SU-DHL-6 (cell line): Measurements from ENCODE around the gene PAM16.

Source experiments
- H2AFZ ChIP-seq: fragments of 200-600 bp; sonication (generic); 2 replicates; pipeline ENCODE4 v1.6.1; 2014; ENCODE audit warnings: low read depth, mild to moderate bottlenecking, moderate library complexity, mixed read lengths, antibody characterized with exemption, low read length; ENCODE audit not compliant: severe bottlenecking
- H3F3A ChIP-seq: fragments of 200-600 bp; shearing (Covaris generic); 2 replicates; pipeline ENCODE4 v1.6.0; 2016; ENCODE audit warnings: antibody characterized with exemption, mild to moderate bottlenecking; ENCODE audit not compliant: insufficient read depth
- H3K27ac ChIP-seq: fragments of 200-600 bp; sonication (generic); 2 replicates; pipeline ENCODE4 v1.5.1; 2016; ENCODE audit warnings: low read depth, mild to moderate bottlenecking, low read length, moderate library complexity, mixed read lengths
- H3K27me3 ChIP-seq: fragments of 200-600 bp; sonication (generic), shearing (Covaris generic); 2 replicates; pipeline ENCODE4 v1.6.0; 2014; ENCODE audit warnings: mild to moderate bottlenecking, low read length
- H3K36me3 ChIP-seq: fragments of 200-600 bp; sonication (generic); 2 replicates; pipeline ENCODE4 v1.6.1; 2014; ENCODE audit warnings: mild to moderate bottlenecking, low read length, mixed read lengths
- H3K4me2 ChIP-seq: fragments of 300-600, 200-600 bp; shearing (Covaris generic), sonication (generic); 2 replicates; pipeline ENCODE4 v1.6.0; 2014; ENCODE audit warnings: low read length, low read depth, mild to moderate bottlenecking; ENCODE audit not compliant: poor library complexity, severe bottlenecking
- H3K4me3 ChIP-seq: fragments of 200-600 bp; sonication (generic); 2 replicates; pipeline ENCODE4 v1.5.1; 2014; ENCODE audit warnings: antibody characterized with exemption, low read length, mild to moderate bottlenecking, mixed read lengths; ENCODE audit not compliant: insufficient read depth, poor library complexity, severe bottlenecking
- H3K79me2 ChIP-seq: fragments of 200-600 bp; sonication (generic); 2 replicates; pipeline ENCODE4 v1.6.1; 2014; ENCODE audit warnings: mild to moderate bottlenecking, low read length, moderate library complexity; ENCODE audit not compliant: insufficient read depth
- H3K9ac ChIP-seq: fragments of 200-600 bp; sonication (generic); 2 replicates; pipeline ENCODE4 v1.7.0; 2014; ENCODE audit warnings: mild to moderate bottlenecking, low read length
- H3K9me2 ChIP-seq: fragments of 200-600 bp; sonication (generic); replicated peaks from 2 replicates; pipeline ENCODE4 v1.6.1; 2014; ENCODE audit warnings: low read length; ENCODE audit not compliant: insufficient read depth
- H3K9me3 ChIP-seq: fragments of 200-600 bp; sonication (generic); 2 replicates; pipeline ENCODE4 v1.6.1; 2014; ENCODE audit warnings: low read length, mixed read lengths; ENCODE audit not compliant: insufficient read depth
- H4K20me1 ChIP-seq: fragments of 200-600 bp; sonication (generic); 2 replicates; pipeline ENCODE4 v1.6.1; 2014; ENCODE audit warnings: low read depth, mild to moderate bottlenecking, antibody characterized with exemption, low read length, moderate library complexity, mixed read lengths
- EZH2phosphoT487 ChIP-seq: fragments of 200-600 bp; sonication (generic), shearing (Covaris generic); conservative IDR thresholded peaks from 2 replicates; pipeline ENCODE4 v1.6.1; 2018; ENCODE audit warnings: mild to moderate bottlenecking, antibody characterized with exemption, low read length, moderate library complexity, mixed read lengths
- TF ChIP-seq, protein P1 (sequence below): fragments of 200-600 bp; sonication (generic); IDR thresholded peaks from one replicate; pipeline ENCODE4 v1.5.1; 2017; ENCODE audit warnings: antibody characterized with exemption, mild to moderate bottlenecking, low read length, moderate library complexity; ENCODE audit not compliant: insufficient read depth, poor library complexity, severe bottlenecking

The PAM16 gene

DNA sequence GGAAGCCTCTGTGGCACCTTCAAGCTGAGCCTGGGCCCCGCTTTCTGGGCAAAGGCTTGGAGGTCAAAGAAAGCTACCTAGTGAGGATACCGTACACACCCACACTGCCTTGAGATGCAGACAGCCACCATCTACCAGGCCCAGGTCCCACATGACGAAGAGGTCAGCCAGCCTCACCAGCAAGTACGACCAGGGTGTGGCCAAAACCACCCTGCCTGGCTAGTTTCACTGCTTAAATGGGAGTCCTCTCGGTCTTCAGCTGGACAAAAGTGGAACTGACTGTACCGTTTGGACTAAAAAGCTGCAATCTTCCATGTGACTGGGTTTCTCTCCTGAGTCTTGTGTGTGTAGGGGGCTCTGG is 42.1 kb upstream of the PAM16 start:
- no peaks in the 10 kb centered on the region for H3K36me3 ChIP-seq
- no peaks in the 10 kb centered on the region for H3K9me2 ChIP-seq
- H3K9ac ChIP-seq = no peak overlapping the region
- no peaks in the 10 kb centered on the region for H3K27me3 ChIP-seq
- no peaks in the 10 kb centered on the region for H3K9me3 ChIP-seq
- no peaks in the 10 kb centered on the region for H3F3A ChIP-seq
- no peak for TF ChIP-seq EZH2phosphoT487
- TF ChIP-seq, protein P1, sequence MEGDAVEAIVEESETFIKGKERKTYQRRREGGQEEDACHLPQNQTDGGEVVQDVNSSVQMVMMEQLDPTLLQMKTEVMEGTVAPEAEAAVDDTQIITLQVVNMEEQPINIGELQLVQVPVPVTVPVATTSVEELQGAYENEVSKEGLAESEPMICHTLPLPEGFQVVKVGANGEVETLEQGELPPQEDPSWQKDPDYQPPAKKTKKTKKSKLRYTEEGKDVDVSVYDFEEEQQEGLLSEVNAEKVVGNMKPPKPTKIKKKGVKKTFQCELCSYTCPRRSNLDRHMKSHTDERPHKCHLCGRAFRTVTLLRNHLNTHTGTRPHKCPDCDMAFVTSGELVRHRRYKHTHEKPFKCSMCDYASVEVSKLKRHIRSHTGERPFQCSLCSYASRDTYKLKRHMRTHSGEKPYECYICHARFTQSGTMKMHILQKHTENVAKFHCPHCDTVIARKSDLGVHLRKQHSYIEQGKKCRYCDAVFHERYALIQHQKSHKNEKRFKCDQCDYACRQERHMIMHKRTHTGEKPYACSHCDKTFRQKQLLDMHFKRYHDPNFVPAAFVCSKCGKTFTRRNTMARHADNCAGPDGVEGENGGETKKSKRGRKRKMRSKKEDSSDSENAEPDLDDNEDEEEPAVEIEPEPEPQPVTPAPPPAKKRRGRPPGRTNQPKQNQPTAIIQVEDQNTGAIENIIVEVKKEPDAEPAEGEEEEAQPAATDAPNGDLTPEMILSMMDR = no peak
- H3K4me2 ChIP-seq = no peak overlapping the region
- no peak overlapping the region for H3K27ac ChIP-seq
- no peaks in the 10 kb centered on the region for H4K20me1 ChIP-seq
- H3K79me2 ChIP-seq = no peaks in the 10 kb centered on the region
- no peak overlapping the region for H3K4me3 ChIP-seq
- H2AFZ ChIP-seq = no peak overlapping the region

GRCh38 chr16:4392382-4393239 is 41.5 kb upstream of the PAM16 start:
- Histone ChIP-seq H3K36me3 (no peaks in the 10 kb centered on the region), H2AFZ (no peak overlapping the region), H3K27me3 (no peaks in the 10 kb centered on the region), H3K9ac (no peak overlapping the region), H3K79me2 (no peaks in the 10 kb centered on the region), H3K27ac (no peak overlapping the region), H3K9me2 (no peaks in the 10 kb centered on the region), H3K4me2 (no peak overlapping the region), H4K20me1 (no peaks in the 10 kb centered on the region), H3K9me3 (no peaks in the 10 kb centered on the region), H3F3A (no peaks in the 10 kb centered on the region), H3K4me3 (no peak overlapping the region)
- TF ChIP-seq EZH2phosphoT487 = no peak
- TF ChIP-seq, protein P1 = no peak

DNA sequence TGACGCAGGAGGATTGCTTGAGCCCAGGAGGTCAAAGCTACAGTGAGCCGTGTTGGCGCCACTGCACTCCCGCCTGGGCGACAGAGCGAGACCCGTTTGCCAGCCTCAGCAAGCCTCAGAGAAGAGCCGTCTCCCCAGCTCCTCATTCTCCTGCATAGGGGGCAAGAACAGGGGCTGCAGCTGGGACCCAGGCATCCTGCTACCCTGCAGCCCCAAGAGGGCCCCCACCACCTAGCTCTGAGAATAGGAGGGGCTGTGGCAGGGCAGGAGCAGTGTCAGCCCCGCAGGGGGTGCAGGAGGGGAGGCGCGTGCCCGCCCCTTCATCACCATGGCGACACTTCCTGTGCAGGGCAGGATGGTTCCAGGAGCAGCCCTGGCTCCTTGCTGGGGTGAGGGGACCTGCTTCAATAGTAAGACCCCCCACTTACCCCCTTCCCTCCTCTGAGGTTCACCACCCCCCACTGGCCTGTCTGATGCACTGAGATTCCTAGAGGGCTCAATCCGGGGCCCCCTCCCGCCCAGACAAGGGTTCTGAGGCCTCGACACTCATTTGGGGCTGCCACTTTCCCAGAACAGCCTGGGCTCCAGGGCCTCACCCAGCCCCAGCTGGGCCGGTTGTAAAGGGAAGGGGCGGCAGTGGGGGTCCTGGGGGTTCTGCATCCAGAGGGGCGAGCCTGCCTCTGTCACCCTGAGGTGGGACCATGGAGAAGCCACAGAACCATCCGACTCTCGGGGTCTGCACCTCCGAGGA is 40.7 kb upstream of the PAM16 start:
- Histone ChIP-seq H3K27ac (no peak overlapping the region), H3F3A (no peaks in the 10 kb centered on the region), H2AFZ (no peak overlapping the region), H3K79me2 (no peaks in the 10 kb centered on the region), H3K9ac (no peak overlapping the region), H3K27me3 (no peaks in the 10 kb centered on the region), H3K9me2 (no peaks in the 10 kb centered on the region), H3K4me2 (no peak overlapping the region), H3K9me3 (no peaks in the 10 kb centered on the region), H4K20me1 (no peaks in the 10 kb centered on the region), H3K4me3 (no peak overlapping the region), H3K36me3 (no peaks in the 10 kb centered on the region)
- TF ChIP-seq, protein P1 = no peak
